ENCODE data around the gene LRP1B.

- TF ChIP-seq EGR1 (IDR thresholded peaks at IDR 0.05) (no peak), TCF12 (IDR thresholded peaks at IDR 0.05; ENCODE audit: low read depth) (no peak)
Measured at GRCh38 chr2:140662504-140662903, 1468.3 kb downstream of the LRP1B start.

Measured in Ishikawa (cell line).